Measurements from ENCODE around the gene PSMD10. TPM values are rescaled to one million over a fixed set of nuclear protein-coding genes. Genes with fewer than 3 reads are reported as not detected.

Gene PSMD10
- polyA plus RNA-seq, 1 donor from 2014 or later, result 209 TPM

GRCh38 chrX:108059801-108060200 lies 31.5 kb downstream of the PSMD10 start:
- TF ChIP-seq POLR2AphosphoS5 (IDR thresholded peaks at IDR 0.05) (no peak), REST (IDR thresholded peaks at IDR 0.05; ENCODE audit: borderline replicate concordance) (no peak), EP300 (conservative IDR thresholded peaks at IDR 0.05; ENCODE audit: poor library complexity, severe bottlenecking) (no peak), SMC3 (conservative IDR thresholded peaks at IDR 0.05; ENCODE audit: poor library complexity) (no peak), RAD21 (conservative IDR thresholded peaks at IDR 0.05) (no peak), MXI1 (conservative IDR thresholded peaks at IDR 0.05; ENCODE audit: poor library complexity, severe bottlenecking) (no peak), EZH2 (IDR thresholded peaks at IDR 0.05; ENCODE audit: borderline replicate concordance, insufficient read depth, low read length, poor library complexity, severe bottlenecking) (no peak), TAF1 (IDR thresholded peaks at IDR 0.05; ENCODE audit: low read depth) (no peak)
- TF ChIP-seq, protein P1, sequence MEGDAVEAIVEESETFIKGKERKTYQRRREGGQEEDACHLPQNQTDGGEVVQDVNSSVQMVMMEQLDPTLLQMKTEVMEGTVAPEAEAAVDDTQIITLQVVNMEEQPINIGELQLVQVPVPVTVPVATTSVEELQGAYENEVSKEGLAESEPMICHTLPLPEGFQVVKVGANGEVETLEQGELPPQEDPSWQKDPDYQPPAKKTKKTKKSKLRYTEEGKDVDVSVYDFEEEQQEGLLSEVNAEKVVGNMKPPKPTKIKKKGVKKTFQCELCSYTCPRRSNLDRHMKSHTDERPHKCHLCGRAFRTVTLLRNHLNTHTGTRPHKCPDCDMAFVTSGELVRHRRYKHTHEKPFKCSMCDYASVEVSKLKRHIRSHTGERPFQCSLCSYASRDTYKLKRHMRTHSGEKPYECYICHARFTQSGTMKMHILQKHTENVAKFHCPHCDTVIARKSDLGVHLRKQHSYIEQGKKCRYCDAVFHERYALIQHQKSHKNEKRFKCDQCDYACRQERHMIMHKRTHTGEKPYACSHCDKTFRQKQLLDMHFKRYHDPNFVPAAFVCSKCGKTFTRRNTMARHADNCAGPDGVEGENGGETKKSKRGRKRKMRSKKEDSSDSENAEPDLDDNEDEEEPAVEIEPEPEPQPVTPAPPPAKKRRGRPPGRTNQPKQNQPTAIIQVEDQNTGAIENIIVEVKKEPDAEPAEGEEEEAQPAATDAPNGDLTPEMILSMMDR (IDR thresholded peaks at IDR 0.05; ENCODE audit: poor library complexity, severe bottlenecking), result no peak
- Histone ChIP-seq H3K9me2 (ENCODE audit: insufficient read depth, low read length) (no peaks in the 10 kb centered on the region), H3K79me2 (replicated peaks; ENCODE audit: insufficient read depth, low read length) (no peaks in the 10 kb centered on the region), H3K9ac (ENCODE audit: low read length) (no peak overlapping the region), H3K27me3 (ENCODE audit: insufficient read depth, low read depth, low read length) (no peaks in the 10 kb centered on the region), H3K4me3 (ENCODE audit: low read length) (no peak overlapping the region), H3F3A (ENCODE audit: insufficient read depth, low read length, poor library complexity, severe bottlenecking) (no peaks in the 10 kb centered on the region), H3K27ac (ENCODE audit: low read length) (no peak overlapping the region), H3K4me2 (ENCODE audit: low read length) (no peak overlapping the region), H2AFZ (ENCODE audit: low read depth, low read length) (no peak overlapping the region), H3K36me3 (ENCODE audit: insufficient read depth, low read length) (no peaks in the 10 kb centered on the region), H3K9me3 (ENCODE audit: low read length) (no peaks in the 10 kb centered on the region), H4K20me1 (ENCODE audit: insufficient read depth) (no peaks in the 10 kb centered on the region)

DNA sequence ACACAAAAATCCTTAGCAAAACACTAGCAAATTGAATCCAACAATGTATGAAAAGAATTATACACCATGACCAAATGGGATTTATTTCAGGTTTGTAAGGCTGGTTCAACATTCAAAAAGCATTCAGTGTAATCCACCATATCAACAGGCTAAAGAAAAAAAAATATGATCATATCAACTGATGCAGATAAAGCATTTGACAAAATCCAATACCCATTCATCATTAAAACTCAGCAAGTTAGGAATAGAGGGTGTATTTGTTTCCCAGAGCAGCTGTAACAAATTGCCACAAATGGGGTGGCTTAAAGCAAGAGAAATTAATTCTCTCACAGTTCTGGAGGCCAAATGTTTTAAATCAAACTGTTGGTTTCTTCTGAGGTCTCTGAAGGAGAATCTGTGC lies 35.8 kb downstream of the PSMD10 start:
- H3K4me3 ChIP-seq (ENCODE audit: low read length), result no peak overlapping the region
- H3K9me2 ChIP-seq (ENCODE audit: insufficient read depth, low read length), result no peaks in the 10 kb centered on the region
- TF ChIP-seq POLR2AphosphoS5 (IDR thresholded peaks at IDR 0.05) (no peak), TAF1 (IDR thresholded peaks at IDR 0.05; ENCODE audit: low read depth) (no peak), REST (IDR thresholded peaks at IDR 0.05; ENCODE audit: borderline replicate concordance) (no peak), SMC3 (conservative IDR thresholded peaks at IDR 0.05; ENCODE audit: poor library complexity) (no peak), MXI1 (conservative IDR thresholded peaks at IDR 0.05; ENCODE audit: poor library complexity, severe bottlenecking) (no peak), EP300 (conservative IDR thresholded peaks at IDR 0.05; ENCODE audit: poor library complexity, severe bottlenecking) (no peak), RAD21 (conservative IDR thresholded peaks at IDR 0.05) (no peak), EZH2 (IDR thresholded peaks at IDR 0.05; ENCODE audit: borderline replicate concordance, insufficient read depth, low read length, poor library complexity, severe bottlenecking) (no peak)
- TF ChIP-seq, protein P1 (IDR thresholded peaks at IDR 0.05; ENCODE audit: poor library complexity, severe bottlenecking), result no peak
- H3K79me2 ChIP-seq (replicated peaks; ENCODE audit: insufficient read depth, low read length), result no peaks in the 10 kb centered on the region
- no peaks in the 10 kb centered on the region for H3F3A ChIP-seq (ENCODE audit: insufficient read depth, low read length, poor library complexity, severe bottlenecking)
- H3K27ac ChIP-seq (ENCODE audit: low read length), result no peak overlapping the region
- H3K9ac ChIP-seq (ENCODE audit: low read length), result no peak overlapping the region
- H3K4me2 ChIP-seq (ENCODE audit: low read length), result no peak overlapping the region
- H3K9me3 ChIP-seq (ENCODE audit: low read length), result no peaks in the 10 kb centered on the region
- no peak overlapping the region for H2AFZ ChIP-seq (ENCODE audit: low read depth, low read length)
- H3K36me3 ChIP-seq (ENCODE audit: insufficient read depth, low read length), result no peaks in the 10 kb centered on the region
- no peaks in the 10 kb centered on the region for H3K27me3 ChIP-seq (ENCODE audit: insufficient read depth, low read depth, low read length)
- no peaks in the 10 kb centered on the region for H4K20me1 ChIP-seq (ENCODE audit: insufficient read depth)
